ENCODE measurements around the gene GRK5.
A peak's percentile ranks its signal among the peaks of the same experiment; 100 is the strongest.

GRK5 gene

DNA sequence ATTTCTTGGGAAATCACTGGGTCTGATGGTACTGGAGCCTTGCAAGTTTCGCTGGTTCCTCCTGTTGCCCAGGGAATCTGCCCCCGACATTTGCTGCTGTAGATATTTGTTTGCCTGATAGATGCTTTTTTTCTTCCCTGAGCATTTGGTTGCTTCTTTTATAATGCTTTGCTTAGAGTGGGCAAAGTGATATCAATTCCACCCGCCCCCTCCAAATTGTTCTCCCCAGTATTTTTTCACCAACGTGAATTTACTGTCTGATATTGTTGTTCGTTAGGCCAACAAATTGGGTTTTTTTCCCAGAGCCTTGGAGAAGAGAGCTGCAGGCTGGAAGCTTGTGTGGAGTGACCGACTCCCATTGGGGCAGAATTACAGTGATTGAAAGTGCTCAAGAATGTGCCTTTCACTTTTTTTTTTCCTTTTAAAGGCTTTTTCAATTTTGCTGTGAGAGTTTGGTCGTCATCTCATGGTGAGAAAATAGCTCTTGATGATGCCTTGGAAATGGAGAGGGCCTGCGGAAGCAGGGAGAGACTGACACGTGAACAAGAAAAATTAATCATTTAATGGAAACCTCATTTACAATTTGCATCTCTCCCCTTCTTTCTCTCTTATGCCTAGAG lies 2.5 kb downstream of the GRK5 start:
- TF ChIP-seq, protein P1, sequence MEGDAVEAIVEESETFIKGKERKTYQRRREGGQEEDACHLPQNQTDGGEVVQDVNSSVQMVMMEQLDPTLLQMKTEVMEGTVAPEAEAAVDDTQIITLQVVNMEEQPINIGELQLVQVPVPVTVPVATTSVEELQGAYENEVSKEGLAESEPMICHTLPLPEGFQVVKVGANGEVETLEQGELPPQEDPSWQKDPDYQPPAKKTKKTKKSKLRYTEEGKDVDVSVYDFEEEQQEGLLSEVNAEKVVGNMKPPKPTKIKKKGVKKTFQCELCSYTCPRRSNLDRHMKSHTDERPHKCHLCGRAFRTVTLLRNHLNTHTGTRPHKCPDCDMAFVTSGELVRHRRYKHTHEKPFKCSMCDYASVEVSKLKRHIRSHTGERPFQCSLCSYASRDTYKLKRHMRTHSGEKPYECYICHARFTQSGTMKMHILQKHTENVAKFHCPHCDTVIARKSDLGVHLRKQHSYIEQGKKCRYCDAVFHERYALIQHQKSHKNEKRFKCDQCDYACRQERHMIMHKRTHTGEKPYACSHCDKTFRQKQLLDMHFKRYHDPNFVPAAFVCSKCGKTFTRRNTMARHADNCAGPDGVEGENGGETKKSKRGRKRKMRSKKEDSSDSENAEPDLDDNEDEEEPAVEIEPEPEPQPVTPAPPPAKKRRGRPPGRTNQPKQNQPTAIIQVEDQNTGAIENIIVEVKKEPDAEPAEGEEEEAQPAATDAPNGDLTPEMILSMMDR (IDR thresholded peaks at IDR 0.05; ENCODE audit: insufficient read depth, low read length, missing control alignments), result no peak
- CTCF ChIA-PET, result interaction anchor here (0.6 to 20.3 kb wide), 37 partner anchors 11 to 394 kb away, joined by 3 to 530 read pairs (median 3); no protein-coding TSS in a partner anchor

DNA sequence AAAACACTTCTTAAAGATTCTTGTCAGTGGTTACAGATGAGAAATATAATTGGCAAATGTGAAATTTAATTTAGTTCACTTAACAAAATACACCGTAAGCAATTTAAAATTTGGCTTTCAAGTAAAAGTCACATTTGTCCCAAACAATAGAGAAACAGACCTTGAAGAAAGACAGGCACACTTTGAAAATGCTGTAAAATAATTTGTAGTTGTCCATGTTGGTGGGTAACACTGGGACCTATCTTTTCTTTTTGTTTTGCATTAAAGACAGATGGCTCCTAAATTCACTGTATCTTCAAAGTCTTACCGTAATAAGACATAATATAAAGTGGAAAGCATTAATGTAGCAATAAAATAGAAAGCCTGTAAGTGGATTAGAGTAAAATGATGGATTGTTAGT lies 3.3 kb downstream of the GRK5 start:
- no peak overlapping the region for H3K4me3 ChIP-seq (ENCODE audit: low read depth, low read length)
- ChIA-PET POLR2A (no interaction called here), CTCF (interaction anchor here (0.7 to 20.3 kb wide), 23 partner anchors 10 to 393 kb away, joined by 3 to 530 read pairs (median 6); no protein-coding TSS in a partner anchor)
- TF ChIP-seq, protein P1 (IDR thresholded peaks at IDR 0.05; ENCODE audit: insufficient read depth, low read length, missing control alignments), result no peak
- no peak for DNase-seq (ENCODE audit: low read depth, low spot score)

More for the DNA sequence above, 2.5 kb downstream of the GRK5 start:
- POLR2A ChIA-PET, result no interaction called here
- no peak for DNase-seq (ENCODE audit: low read depth, low spot score)
- peak overlapping the region; percentile 79 for H3K4me3 ChIP-seq (ENCODE audit: low read depth, low read length)

DNA sequence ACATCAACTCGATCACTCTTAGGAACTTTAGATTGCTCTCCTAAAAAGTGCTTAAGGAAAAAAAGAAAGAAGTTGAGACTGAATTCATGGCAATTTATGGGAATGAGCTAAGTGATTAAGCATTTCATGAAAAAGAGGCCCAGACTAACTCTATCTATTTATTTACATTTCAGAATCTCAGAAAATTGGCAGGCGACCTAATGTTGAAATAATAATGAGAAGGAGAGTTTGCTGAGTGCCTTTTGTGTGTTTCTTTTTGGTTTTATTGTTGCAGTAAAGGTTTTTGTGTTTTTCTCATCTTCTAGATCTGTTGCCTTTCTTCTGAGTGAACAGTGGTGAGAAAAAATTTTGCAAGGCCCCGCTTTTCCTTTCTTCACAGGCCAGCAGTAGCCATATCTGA lies 3.8 kb downstream of the GRK5 start:
- TF ChIP-seq, protein P1 (IDR thresholded peaks at IDR 0.05; ENCODE audit: insufficient read depth, low read length, missing control alignments), result no peak
- ChIA-PET POLR2A (interaction anchor here (0.9 kb wide), 1 partner anchor 42 kb away, joined by 4 read pairs; no protein-coding TSS in a partner anchor), CTCF (interaction anchor here (0.7 to 20.3 kb wide), 8 partner anchors 10 to 233 kb away, joined by 3 to 530 read pairs (median 6); no protein-coding TSS in a partner anchor)
- H3K4me3 ChIP-seq (ENCODE audit: low read depth, low read length), result no peak overlapping the region; the same call in 1 of the 2 replicates
- DNase-seq (ENCODE audit: low read depth, low spot score), result peak; percentile 66

DNA sequence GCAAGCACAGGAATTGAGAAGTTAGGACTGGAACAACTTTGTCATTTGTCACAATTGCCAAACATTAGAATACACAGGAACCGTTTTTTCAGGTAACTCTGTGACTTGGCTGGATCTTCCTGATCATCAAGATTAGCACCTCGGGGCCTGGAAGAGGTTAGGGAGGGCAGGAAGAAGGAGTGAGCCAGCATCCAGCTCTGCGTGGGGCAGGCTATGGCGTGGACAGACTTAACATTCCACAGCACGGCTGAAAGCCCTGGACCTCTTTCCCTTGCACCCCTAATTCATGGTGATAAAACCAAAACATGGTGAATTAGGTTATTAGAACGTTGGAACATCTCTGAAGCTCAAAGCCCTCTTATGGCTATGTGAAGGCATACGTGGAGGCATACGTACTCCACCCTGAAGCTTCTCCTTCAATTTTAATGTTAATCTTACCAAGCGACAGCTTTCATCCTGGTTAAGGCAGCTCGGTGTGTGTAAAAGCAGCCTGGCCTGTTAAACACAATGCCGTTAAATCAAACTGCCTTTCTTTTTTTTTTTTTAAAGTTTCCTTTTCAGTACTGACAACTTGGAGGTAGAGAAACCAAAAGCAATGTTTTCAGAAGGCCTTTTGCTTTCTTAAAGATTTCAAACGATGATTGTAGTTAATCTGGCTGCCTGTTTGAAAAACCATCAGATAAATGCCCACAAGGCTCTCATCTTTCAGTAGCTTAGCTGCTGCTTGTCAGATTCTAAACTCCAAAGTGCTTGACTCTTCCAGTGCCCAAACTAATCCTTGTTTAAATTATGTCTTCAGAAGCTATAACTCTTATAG lies 4.5 kb downstream of the GRK5 start:
- ChIA-PET CTCF (interaction anchor here (0.8 to 20.3 kb wide), 8 partner anchors 9 to 233 kb away, joined by 3 to 530 read pairs (median 6); no protein-coding TSS in a partner anchor), POLR2A (interaction anchor here (0.9 kb wide), 1 partner anchor 41 kb away, joined by 4 read pairs; no protein-coding TSS in a partner anchor)
- no peak overlapping the region; the same call in 1 of the 2 replicates for H3K4me3 ChIP-seq (ENCODE audit: low read depth, low read length)
- TF ChIP-seq, protein P1 (IDR thresholded peaks at IDR 0.05; ENCODE audit: insufficient read depth, low read length, missing control alignments), result no peak
- no peak for DNase-seq (ENCODE audit: low read depth, low spot score)

DNA sequence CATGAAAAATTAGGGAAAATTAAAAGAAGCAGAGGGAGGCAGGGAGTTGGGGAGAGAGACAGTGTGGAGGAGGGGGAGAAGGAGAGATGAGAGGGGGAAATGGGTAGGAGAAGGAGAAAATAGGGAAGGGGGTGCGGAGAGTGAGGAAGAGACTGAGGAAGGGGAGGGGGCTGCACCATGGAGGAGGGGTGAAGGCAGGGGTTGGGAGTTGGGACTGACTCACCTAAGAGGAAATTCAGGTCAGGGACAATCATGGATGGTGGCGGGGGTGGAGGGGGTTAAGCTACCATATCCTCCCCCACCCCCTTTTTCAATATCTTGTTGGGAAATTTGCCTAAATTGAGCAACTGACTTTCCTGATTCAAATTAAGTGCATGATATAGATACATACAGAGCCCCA lies 8.0 kb downstream of the GRK5 start:
- no peak for DNase-seq (ENCODE audit: low read depth, low spot score)
- CTCF ChIA-PET, result no interaction called here
- POLR2A ChIA-PET, result no interaction called here
- TF ChIP-seq, protein P1 (IDR thresholded peaks at IDR 0.05; ENCODE audit: insufficient read depth, low read length, missing control alignments), result no peak
- H3K4me3 ChIP-seq (ENCODE audit: low read depth, low read length), result no peak overlapping the region

DNA sequence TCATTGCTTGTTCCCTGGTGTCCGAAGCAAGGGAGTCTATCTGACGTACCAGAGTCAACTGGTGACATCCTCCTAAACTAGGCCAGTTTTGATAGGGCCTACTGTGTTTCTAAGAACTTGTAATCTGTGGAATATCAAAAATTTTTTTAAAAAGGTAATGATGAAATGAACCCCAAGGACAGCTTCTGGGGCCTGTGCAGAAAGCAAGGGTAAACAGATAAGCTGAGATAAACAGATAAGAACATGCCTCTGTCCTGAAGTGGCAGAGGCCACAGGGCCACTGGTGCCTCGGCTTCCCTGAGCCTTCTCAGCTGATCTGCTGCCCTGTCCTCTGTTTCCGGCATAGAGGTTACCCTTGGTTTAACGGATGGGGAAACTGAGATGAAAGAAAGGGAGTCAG lies 8.8 kb downstream of the GRK5 start:
- DNase-seq (ENCODE audit: low read depth, low spot score), result no peak
- CTCF ChIA-PET, result no interaction called here
- H3K4me3 ChIP-seq (ENCODE audit: low read depth, low read length), result no peak overlapping the region
- TF ChIP-seq, protein P1 (IDR thresholded peaks at IDR 0.05; ENCODE audit: insufficient read depth, low read length, missing control alignments), result no peak
- POLR2A ChIA-PET, result no interaction called here
